Measurements from ENCODE around the gene LTBP3. TPM values are rescaled to one million over a fixed set of nuclear protein-coding genes. Genes with fewer than 3 reads are reported as not detected.

The LTBP3 gene
- total and polyA plus RNA-seq, 4 donors, result 8.8 to 46.2 (median 17.0) TPM

DNA sequence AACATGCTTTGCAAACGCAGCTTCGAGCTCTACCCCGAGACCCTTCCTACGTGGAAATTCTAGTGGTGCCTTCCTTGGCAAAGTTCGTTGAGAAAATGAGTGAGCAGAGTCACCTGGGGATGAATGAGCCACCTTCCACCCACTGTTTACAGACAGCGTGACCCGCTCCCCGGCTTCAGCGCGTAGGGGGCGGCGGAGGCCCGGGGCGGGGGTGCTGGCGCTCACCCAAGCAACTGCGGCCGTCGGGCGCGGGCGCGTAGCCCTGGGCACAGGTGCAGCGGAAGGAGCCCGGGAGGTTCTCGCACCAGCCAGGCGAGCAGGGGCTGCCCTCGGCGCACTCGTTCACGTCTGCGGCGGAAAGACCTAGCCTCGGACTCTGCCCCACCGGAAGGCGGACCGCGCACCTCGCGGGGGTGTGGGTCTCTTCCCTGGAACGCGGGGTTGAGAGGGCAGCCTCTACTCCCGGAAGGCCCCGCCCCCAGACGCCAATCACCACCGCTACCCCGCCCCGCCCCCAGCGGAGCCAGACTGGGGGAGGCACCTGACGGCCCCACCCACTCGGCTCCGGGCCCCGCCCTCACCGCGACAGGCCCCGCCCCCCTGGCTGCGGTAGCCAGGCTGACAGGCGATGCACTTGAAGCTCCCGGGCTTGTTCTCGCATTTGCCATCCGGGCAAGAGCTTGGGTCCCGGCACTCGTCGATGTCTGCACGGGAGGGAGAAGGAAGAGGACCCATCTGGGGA lies 11.8 kb downstream of the LTBP3 start (continued):
- TF ChIP-seq SP1 (IDR thresholded peaks at IDR 0.05) (peak; percentile 78), HNF4A (conservative IDR thresholded peaks at IDR 0.05) (peak; percentile 95 to 97), GABPA (IDR thresholded peaks at IDR 0.05 in 1 of 2, conservative IDR thresholded peaks at IDR 0.05 in 1 of 2) (peak in 1 of 2 donors; percentile 85), HNF4G (IDR thresholded peaks at IDR 0.05) (peak; percentile 93), NR2F2 (IDR thresholded peaks at IDR 0.05) (peak; percentile 96), RAD21 (IDR thresholded peaks at IDR 0.05) (peak in 1 of 2 donors; percentile 33)
- TF ChIP-seq, protein P1, sequence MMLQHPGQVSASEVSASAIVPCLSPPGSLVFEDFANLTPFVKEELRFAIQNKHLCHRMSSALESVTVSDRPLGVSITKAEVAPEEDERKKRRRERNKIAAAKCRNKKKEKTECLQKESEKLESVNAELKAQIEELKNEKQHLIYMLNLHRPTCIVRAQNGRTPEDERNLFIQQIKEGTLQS (IDR thresholded peaks at IDR 0.05), result no peak
- TF ChIP-seq, protein P2, sequence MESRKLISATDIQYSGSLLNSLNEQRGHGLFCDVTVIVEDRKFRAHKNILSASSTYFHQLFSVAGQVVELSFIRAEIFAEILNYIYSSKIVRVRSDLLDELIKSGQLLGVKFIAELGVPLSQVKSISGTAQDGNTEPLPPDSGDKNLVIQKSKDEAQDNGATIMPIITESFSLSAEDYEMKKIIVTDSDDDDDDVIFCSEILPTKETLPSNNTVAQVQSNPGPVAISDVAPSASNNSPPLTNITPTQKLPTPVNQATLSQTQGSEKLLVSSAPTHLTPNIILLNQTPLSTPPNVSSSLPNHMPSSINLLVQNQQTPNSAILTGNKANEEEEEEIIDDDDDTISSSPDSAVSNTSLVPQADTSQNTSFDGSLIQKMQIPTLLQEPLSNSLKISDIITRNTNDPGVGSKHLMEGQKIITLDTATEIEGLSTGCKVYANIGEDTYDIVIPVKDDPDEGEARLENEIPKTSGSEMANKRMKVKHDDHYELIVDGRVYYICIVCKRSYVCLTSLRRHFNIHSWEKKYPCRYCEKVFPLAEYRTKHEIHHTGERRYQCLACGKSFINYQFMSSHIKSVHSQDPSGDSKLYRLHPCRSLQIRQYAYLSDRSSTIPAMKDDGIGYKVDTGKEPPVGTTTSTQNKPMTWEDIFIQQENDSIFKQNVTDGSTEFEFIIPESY (IDR thresholded peaks at IDR 0.05), result no peak
- TF ChIP-seq, protein P3, sequence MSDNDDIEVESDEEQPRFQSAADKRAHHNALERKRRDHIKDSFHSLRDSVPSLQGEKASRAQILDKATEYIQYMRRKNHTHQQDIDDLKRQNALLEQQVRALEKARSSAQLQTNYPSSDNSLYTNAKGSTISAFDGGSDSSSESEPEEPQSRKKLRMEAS (IDR thresholded peaks at IDR 0.05), result no peak

DNA sequence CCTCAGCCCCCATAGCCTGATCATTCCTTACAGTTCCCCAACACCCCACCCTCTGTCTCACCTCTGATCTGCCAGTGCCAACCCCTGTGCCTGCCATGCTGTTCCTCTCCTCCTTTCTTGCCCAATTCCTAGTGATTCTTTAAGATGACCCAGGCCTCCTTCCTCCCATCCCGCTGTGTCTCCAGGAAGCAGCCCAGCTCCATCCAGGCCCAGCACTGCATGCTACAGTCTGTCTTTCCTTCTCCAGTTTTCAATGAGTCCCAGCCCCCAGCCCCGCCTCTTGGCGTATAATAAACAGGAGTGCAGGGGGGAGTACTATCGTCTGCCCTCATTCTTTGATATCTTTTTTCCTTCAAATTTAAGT lies 12.3 kb downstream of the LTBP3 start:
- H3K9ac ChIP-seq (ENCODE audit: low read depth in 1 of 2, low read length in 2 of 2), result peak overlapping the region in 1 of 2 donors; percentile 3
- H3K27me3 ChIP-seq (ENCODE audit: control insufficient read depth in 4 of 4, insufficient read depth in 4 of 4, low read length in 3 of 4), result no peaks in the 10 kb centered on the region
- H3K27ac ChIP-seq (ENCODE audit: low read depth in 1 of 2, low read length in 2 of 2), result peak overlapping the region; percentile 78 to 94
- peak overlapping the region; percentile 30 to 60 (median 51) for H3K4me3 ChIP-seq (ENCODE audit: low read depth in 1 of 3, low read length in 3 of 3)
- WGBS, result 33% methylated on average over 4 of the region's 4 CpGs
- TF ChIP-seq JUND (IDR thresholded peaks at IDR 0.05) (no peak), HNF4A (conservative IDR thresholded peaks at IDR 0.05) (no peak), TAF1 (conservative IDR thresholded peaks at IDR 0.05) (no peak)
- TF ChIP-seq, protein P1 (IDR thresholded peaks at IDR 0.05), result no peak
- TF ChIP-seq, protein P4, sequence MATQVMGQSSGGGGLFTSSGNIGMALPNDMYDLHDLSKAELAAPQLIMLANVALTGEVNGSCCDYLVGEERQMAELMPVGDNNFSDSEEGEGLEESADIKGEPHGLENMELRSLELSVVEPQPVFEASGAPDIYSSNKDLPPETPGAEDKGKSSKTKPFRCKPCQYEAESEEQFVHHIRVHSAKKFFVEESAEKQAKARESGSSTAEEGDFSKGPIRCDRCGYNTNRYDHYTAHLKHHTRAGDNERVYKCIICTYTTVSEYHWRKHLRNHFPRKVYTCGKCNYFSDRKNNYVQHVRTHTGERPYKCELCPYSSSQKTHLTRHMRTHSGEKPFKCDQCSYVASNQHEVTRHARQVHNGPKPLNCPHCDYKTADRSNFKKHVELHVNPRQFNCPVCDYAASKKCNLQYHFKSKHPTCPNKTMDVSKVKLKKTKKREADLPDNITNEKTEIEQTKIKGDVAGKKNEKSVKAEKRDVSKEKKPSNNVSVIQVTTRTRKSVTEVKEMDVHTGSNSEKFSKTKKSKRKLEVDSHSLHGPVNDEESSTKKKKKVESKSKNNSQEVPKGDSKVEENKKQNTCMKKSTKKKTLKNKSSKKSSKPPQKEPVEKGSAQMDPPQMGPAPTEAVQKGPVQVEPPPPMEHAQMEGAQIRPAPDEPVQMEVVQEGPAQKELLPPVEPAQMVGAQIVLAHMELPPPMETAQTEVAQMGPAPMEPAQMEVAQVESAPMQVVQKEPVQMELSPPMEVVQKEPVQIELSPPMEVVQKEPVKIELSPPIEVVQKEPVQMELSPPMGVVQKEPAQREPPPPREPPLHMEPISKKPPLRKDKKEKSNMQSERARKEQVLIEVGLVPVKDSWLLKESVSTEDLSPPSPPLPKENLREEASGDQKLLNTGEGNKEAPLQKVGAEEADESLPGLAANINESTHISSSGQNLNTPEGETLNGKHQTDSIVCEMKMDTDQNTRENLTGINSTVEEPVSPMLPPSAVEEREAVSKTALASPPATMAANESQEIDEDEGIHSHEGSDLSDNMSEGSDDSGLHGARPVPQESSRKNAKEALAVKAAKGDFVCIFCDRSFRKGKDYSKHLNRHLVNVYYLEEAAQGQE (IDR thresholded peaks at IDR 0.05), result no peak
- no peaks in the 10 kb centered on the region for H3K9me3 ChIP-seq (ENCODE audit: control insufficient read depth in 4 of 4, low read length in 3 of 4)
- DNase-seq (ENCODE audit: low spot score), result no peak
- H3K36me3 ChIP-seq (ENCODE audit: control insufficient read depth in 4 of 4, insufficient read depth in 3 of 4, low read depth in 1 of 4, low read length in 3 of 4), result peaks cover 0 to 5% (median under 1%) of the 10 kb centered on the region in 4 donors
- H3K4me1 ChIP-seq (ENCODE audit: control insufficient read depth in 4 of 4, insufficient read depth in 4 of 4, low read length in 3 of 4), result peaks cover 7 to 39% (median 23%) of the 10 kb centered on the region in 4 donors

All from liver (tissue), 9 donors.